A673 (cell line): ENCODE data around the gene MARK3.

ENCODE experiments used
- EZH2 ChIP-seq: fragments of 200-600 bp; sonication (generic); IDR thresholded peaks from 2 replicates; pipeline ENCODE4 v1.6.1; 2017; ENCODE audit warnings: borderline replicate concordance, low read depth, mild to moderate bottlenecking, mixed read lengths, antibody characterized with exemption, low read length; ENCODE audit not compliant: poor library complexity, severe bottlenecking
- TF ChIP-seq, protein P1 (sequence below): fragments of 300-800, 200-600 bp; sonication (generic); conservative IDR thresholded peaks from 2 replicates; pipeline ENCODE4 v1.5.1; 2017; ENCODE audit warnings: low read depth, mild to moderate bottlenecking, antibody characterized with exemption, low read length, moderate library complexity, mixed read lengths

DNA sequence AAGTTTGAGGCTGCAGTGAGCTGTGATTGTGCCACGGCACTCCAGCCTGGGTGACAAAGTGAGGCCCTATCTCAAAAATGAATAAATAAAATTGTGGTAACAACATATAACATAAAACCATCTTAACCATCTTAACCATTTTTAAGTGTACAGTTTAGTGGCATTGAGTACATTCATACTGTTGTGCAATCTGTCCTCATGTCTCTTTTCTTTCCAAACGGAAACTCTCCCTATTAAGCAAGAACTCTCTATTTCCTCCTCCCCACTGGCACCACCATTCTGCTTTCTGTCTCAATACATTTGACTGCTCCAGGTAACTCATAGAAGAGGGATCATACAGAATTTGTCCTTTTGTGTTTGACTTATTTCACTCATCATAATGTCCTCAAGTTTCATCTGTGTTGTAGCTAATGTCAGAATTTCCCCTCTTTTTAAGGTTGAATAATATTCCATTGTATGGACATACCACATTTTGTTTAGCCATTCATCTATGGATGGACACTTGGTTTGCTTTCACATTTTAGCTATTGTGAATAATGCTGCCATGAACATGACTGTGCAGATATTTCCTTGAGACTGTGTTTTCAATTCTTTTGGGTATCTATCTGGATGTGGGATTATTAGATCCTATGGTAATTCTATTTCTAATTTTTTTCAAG, 4.4 kb upstream of the MARK3 start:
- TF ChIP-seq, protein P1, sequence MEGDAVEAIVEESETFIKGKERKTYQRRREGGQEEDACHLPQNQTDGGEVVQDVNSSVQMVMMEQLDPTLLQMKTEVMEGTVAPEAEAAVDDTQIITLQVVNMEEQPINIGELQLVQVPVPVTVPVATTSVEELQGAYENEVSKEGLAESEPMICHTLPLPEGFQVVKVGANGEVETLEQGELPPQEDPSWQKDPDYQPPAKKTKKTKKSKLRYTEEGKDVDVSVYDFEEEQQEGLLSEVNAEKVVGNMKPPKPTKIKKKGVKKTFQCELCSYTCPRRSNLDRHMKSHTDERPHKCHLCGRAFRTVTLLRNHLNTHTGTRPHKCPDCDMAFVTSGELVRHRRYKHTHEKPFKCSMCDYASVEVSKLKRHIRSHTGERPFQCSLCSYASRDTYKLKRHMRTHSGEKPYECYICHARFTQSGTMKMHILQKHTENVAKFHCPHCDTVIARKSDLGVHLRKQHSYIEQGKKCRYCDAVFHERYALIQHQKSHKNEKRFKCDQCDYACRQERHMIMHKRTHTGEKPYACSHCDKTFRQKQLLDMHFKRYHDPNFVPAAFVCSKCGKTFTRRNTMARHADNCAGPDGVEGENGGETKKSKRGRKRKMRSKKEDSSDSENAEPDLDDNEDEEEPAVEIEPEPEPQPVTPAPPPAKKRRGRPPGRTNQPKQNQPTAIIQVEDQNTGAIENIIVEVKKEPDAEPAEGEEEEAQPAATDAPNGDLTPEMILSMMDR = no peak
- TF ChIP-seq EZH2 = no peak
